ENCODE data around the gene TSPAN33. TPM values are rescaled to one million over a fixed set of nuclear protein-coding genes. Genes with fewer than 3 reads are reported as not detected.

TSPAN33 gene
- polyA plus RNA-seq, 1 of the 3 experiments (the other 2 are of a cell fraction): 6.9 TPM

DNA sequence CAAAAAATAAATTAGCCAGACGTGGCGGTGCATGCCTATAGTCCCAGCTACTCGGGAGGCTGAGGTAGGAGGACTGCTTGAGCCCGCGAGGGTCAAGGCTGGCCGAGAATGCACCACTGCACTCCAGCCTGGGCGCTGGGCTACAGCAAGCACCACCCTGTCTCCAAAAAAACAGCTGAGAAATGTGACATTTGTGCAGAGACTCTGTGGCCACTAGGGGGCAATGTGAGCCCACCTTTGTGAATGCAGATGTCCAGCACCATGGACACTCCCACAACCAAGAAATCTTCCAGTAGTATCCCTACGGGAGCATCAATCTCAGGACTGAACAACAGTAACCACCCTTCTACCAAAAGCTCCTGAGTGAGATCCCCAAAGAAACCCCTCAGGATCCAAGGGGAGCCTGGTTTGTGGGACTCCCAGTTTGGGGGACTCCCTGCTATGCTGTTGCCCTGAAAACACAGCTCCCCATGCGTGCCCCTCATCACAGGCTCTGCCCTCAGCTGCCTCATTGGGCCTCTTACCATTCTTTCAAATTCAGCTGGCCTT is 74.1 kb downstream of the TSPAN33 start:
- Histone ChIP-seq H3K9ac (no peak overlapping the region), H3K9me2 (no peaks in the 10 kb centered on the region), H3K9me3 (no peaks in the 10 kb centered on the region), H3K27me3 (ENCODE audit: insufficient read depth) (no peaks in the 10 kb centered on the region), H3K36me3 (replicated peaks in 1 of 2; ENCODE audit: control insufficient read depth in 1 of 2, insufficient read depth in 2 of 2, low read length in 1 of 2) (no peaks in the 10 kb centered on the region), H3K4me2 (no peak overlapping the region), H4K20me1 (ENCODE audit: insufficient read depth) (no peaks in the 10 kb centered on the region), H3K4me1 (ENCODE audit: control insufficient read depth in 1 of 2, insufficient read depth in 2 of 2, low read depth in 1 of 2, low read length in 1 of 2) (peaks cover 0 to 8% of the 10 kb centered on the region in 2 experiments; a peak in 1 of 4 replicates), H3K79me2 (ENCODE audit: insufficient read depth) (no peaks in the 10 kb centered on the region), H2AFZ (ENCODE audit: low read depth) (peak overlapping the region; percentile 33; the same call in 1 of the 2 replicates), H3F3A (replicated peaks; ENCODE audit: insufficient read depth) (peaks cover under 1% of the 10 kb centered on the region), H3K4me3 (ENCODE audit: low read depth in 2 of 2, low read length in 1 of 2) (peak overlapping the region in 1 of 2 experiments; percentile 25; a peak in 1 of 4 replicates), H3K27ac (ENCODE audit: low read depth in 2 of 2, low read length in 1 of 2) (no peak overlapping the region)
- CTCF ChIA-PET: interaction anchor here (0.6 to 8.6 kb wide), 135 partner anchors 9 to 818 kb away, joined by 3 to 363 read pairs (median 6); partner anchors contain the start of genes KCP, SMO, STRIP2 and TNPO3
- 17% methylated on average over 9 of the region's 9 CpGs for WGBS (ENCODE audit: low lambda C conversion rate)
- POLR2A ChIA-PET: interaction anchor here (0.6 to 1.2 kb wide), 3 partner anchors 80 to 429 kb away, joined by 3 to 5 read pairs (median 3); no protein-coding TSS in a partner anchor
- DNase-seq: peak; percentile 90
- TF ChIP-seq, protein P1, sequence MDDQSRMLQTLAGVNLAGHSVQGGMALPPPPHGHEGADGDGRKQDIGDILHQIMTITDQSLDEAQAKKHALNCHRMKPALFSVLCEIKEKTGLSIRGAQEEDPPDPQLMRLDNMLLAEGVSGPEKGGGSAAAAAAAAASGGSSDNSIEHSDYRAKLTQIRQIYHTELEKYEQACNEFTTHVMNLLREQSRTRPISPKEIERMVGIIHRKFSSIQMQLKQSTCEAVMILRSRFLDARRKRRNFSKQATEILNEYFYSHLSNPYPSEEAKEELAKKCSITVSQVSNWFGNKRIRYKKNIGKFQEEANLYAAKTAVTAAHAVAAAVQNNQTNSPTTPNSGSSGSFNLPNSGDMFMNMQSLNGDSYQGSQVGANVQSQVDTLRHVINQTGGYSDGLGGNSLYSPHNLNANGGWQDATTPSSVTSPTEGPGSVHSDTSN (IDR thresholded peaks at IDR 0.05): no peak
- no peak for TF ChIP-seq FOXJ3 (CRISPR knock-in tag; IDR thresholded peaks at IDR 0.05)
- no peak for TF ChIP-seq TCF12 (IDR thresholded peaks at IDR 0.05)
- TF ChIP-seq, protein P2, sequence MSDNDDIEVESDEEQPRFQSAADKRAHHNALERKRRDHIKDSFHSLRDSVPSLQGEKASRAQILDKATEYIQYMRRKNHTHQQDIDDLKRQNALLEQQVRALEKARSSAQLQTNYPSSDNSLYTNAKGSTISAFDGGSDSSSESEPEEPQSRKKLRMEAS (IDR thresholded peaks at IDR 0.05; ENCODE audit: low read depth): no peak
- TF ChIP-seq, protein P3, sequence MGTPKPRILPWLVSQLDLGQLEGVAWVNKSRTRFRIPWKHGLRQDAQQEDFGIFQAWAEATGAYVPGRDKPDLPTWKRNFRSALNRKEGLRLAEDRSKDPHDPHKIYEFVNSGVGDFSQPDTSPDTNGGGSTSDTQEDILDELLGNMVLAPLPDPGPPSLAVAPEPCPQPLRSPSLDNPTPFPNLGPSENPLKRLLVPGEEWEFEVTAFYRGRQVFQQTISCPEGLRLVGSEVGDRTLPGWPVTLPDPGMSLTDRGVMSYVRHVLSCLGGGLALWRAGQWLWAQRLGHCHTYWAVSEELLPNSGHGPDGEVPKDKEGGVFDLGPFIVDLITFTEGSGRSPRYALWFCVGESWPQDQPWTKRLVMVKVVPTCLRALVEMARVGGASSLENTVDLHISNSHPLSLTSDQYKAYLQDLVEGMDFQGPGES (IDR thresholded peaks at IDR 0.05; ENCODE audit: low read depth, low read length): no peak
- TF ChIP-seq, protein P4, sequence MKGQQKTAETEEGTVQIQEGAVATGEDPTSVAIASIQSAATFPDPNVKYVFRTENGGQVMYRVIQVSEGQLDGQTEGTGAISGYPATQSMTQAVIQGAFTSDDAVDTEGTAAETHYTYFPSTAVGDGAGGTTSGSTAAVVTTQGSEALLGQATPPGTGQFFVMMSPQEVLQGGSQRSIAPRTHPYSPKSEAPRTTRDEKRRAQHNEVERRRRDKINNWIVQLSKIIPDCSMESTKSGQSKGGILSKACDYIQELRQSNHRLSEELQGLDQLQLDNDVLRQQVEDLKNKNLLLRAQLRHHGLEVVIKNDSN (IDR thresholded peaks at IDR 0.05; ENCODE audit: borderline replicate concordance, low read depth): no peak
- TF ChIP-seq POLR2AphosphoS5 (IDR thresholded peaks at IDR 0.05; ENCODE audit: low read depth, low read length): no peak
- no peak for TF ChIP-seq RXRA (IDR thresholded peaks at IDR 0.05; ENCODE audit: borderline replicate concordance, low read depth)
- TF ChIP-seq NFIC (IDR thresholded peaks at IDR 0.05; ENCODE audit: borderline replicate concordance): no peak
- TF ChIP-seq, protein P5, sequence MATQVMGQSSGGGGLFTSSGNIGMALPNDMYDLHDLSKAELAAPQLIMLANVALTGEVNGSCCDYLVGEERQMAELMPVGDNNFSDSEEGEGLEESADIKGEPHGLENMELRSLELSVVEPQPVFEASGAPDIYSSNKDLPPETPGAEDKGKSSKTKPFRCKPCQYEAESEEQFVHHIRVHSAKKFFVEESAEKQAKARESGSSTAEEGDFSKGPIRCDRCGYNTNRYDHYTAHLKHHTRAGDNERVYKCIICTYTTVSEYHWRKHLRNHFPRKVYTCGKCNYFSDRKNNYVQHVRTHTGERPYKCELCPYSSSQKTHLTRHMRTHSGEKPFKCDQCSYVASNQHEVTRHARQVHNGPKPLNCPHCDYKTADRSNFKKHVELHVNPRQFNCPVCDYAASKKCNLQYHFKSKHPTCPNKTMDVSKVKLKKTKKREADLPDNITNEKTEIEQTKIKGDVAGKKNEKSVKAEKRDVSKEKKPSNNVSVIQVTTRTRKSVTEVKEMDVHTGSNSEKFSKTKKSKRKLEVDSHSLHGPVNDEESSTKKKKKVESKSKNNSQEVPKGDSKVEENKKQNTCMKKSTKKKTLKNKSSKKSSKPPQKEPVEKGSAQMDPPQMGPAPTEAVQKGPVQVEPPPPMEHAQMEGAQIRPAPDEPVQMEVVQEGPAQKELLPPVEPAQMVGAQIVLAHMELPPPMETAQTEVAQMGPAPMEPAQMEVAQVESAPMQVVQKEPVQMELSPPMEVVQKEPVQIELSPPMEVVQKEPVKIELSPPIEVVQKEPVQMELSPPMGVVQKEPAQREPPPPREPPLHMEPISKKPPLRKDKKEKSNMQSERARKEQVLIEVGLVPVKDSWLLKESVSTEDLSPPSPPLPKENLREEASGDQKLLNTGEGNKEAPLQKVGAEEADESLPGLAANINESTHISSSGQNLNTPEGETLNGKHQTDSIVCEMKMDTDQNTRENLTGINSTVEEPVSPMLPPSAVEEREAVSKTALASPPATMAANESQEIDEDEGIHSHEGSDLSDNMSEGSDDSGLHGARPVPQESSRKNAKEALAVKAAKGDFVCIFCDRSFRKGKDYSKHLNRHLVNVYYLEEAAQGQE (IDR thresholded peaks at IDR 0.05; ENCODE audit: low read depth, low read length): peak; percentile 93
- TF ChIP-seq MXI1 (IDR thresholded peaks at IDR 0.05; ENCODE audit: low read depth, low read length): no peak
- TF ChIP-seq ELF1 (IDR thresholded peaks at IDR 0.05): no peak
- TF ChIP-seq SMC3 (IDR thresholded peaks at IDR 0.05; ENCODE audit: low read depth, low read length): peak; percentile 98
- TF ChIP-seq TAF1 (IDR thresholded peaks at IDR 0.05; ENCODE audit: borderline replicate concordance, low read depth, low read length): no peak
- TF ChIP-seq NRF1 (IDR thresholded peaks at IDR 0.05; ENCODE audit: low read depth, low read length): peak; percentile 21; the same call in 1 of the 2 replicates
- TF ChIP-seq GATA2 (CRISPR knock-in tag; IDR thresholded peaks at IDR 0.05): no peak
- TF ChIP-seq, protein P6, sequence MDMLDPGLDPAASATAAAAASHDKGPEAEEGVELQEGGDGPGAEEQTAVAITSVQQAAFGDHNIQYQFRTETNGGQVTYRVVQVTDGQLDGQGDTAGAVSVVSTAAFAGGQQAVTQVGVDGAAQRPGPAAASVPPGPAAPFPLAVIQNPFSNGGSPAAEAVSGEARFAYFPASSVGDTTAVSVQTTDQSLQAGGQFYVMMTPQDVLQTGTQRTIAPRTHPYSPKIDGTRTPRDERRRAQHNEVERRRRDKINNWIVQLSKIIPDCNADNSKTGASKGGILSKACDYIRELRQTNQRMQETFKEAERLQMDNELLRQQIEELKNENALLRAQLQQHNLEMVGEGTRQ (IDR thresholded peaks at IDR 0.05; ENCODE audit: borderline replicate concordance, low read depth, low read length): no peak
- TF ChIP-seq MEF2A (IDR thresholded peaks at IDR 0.05; ENCODE audit: borderline replicate concordance, low read depth): no peak
- TF ChIP-seq CHD2 (IDR thresholded peaks at IDR 0.05; ENCODE audit: low read length, partially characterized antibody): peak; percentile 56
- no peak for TF ChIP-seq YY1 (IDR thresholded peaks at IDR 0.05; ENCODE audit: low read depth)
- peak; percentile 64; the same call in 1 of the 2 replicates for TF ChIP-seq RCOR1 (IDR thresholded peaks at IDR 0.05; ENCODE audit: low read length)
- no peak for TF ChIP-seq SIN3A (IDR thresholded peaks at IDR 0.05; ENCODE audit: borderline replicate concordance, low read depth, low read length)
- no peak for TF ChIP-seq FOXM1 (IDR thresholded peaks at IDR 0.05; ENCODE audit: low read depth)
- no peak for TF ChIP-seq JUND (IDR thresholded peaks at IDR 0.05)
- TF ChIP-seq RAD21 (IDR thresholded peaks at IDR 0.05; ENCODE audit: low read length): peak; percentile 99
- TF ChIP-seq RFX5 (IDR thresholded peaks at IDR 0.05; ENCODE audit: low read length): peak; percentile 55; the same call in 1 of the 2 replicates
- no peak for TF ChIP-seq TEAD4 (IDR thresholded peaks at IDR 0.05; ENCODE audit: borderline replicate concordance, insufficient read depth)
